ENCODE data around the gene NEURL1. TPM values are rescaled to one million over a fixed set of nuclear protein-coding genes. Genes with fewer than 3 reads are reported as not detected.

Gene NEURL1
- total RNA-seq, 1 experiment from 2014 or later: 1.7 TPM

- Histone ChIP-seq H3K36me3 (ENCODE audit: low read depth, low read length) (no peaks in the 10 kb centered on the region), H3K9me2 (replicated peaks; ENCODE audit: low read length) (no peaks in the 10 kb centered on the region), H3K4me2 (ENCODE audit: low read length) (no peak overlapping the region), H3F3A (ENCODE audit: low read length, unreplicated experiment) (no peaks in the 10 kb centered on the region), H3K27me3 (ENCODE audit: low read length) (no peaks in the 10 kb centered on the region), H3K27ac (ENCODE audit: low read length) (no peak overlapping the region), H3K79me2 (ENCODE audit: low read length) (no peaks in the 10 kb centered on the region), H3K4me3 (ENCODE audit: low read length) (no peak overlapping the region), H4K20me1 (ENCODE audit: low read length) (no peaks in the 10 kb centered on the region), H3K9ac (ENCODE audit: low read length) (no peak overlapping the region), H3K4me1 (ENCODE audit: insufficient read depth, low read length) (no peaks in the 10 kb centered on the region), H2AFZ (ENCODE audit: low read length) (no peak overlapping the region), H3K9me3 (ENCODE audit: low read length) (no peaks in the 10 kb centered on the region)
- TF ChIP-seq, protein P1, sequence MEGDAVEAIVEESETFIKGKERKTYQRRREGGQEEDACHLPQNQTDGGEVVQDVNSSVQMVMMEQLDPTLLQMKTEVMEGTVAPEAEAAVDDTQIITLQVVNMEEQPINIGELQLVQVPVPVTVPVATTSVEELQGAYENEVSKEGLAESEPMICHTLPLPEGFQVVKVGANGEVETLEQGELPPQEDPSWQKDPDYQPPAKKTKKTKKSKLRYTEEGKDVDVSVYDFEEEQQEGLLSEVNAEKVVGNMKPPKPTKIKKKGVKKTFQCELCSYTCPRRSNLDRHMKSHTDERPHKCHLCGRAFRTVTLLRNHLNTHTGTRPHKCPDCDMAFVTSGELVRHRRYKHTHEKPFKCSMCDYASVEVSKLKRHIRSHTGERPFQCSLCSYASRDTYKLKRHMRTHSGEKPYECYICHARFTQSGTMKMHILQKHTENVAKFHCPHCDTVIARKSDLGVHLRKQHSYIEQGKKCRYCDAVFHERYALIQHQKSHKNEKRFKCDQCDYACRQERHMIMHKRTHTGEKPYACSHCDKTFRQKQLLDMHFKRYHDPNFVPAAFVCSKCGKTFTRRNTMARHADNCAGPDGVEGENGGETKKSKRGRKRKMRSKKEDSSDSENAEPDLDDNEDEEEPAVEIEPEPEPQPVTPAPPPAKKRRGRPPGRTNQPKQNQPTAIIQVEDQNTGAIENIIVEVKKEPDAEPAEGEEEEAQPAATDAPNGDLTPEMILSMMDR (conservative IDR thresholded peaks at IDR 0.05; ENCODE audit: low read depth, low read length): no peak
- TF ChIP-seq EZH2 (IDR thresholded peaks at IDR 0.05; ENCODE audit: low read length, unreplicated experiment) (no peak), EZH2phosphoT487 (IDR thresholded peaks at IDR 0.05; ENCODE audit: borderline replicate concordance, low read length) (no peak)
- CTCF ChIA-PET: no interaction called here
- intact Hi-C loops (cut with micrococcal nuclease): no loop called here
- no TSS peak for BruUV-seq (replicated peaks)
- DNase-seq: no peak
- POLR2A ChIA-PET (ENCODE audit: unreplicated experiment): no interaction called here
- ATAC-seq: no peak
Observed at GRCh38 chr10:103457176-103457712, 36.3 kb upstream of the NEURL1 start.

DNA sequence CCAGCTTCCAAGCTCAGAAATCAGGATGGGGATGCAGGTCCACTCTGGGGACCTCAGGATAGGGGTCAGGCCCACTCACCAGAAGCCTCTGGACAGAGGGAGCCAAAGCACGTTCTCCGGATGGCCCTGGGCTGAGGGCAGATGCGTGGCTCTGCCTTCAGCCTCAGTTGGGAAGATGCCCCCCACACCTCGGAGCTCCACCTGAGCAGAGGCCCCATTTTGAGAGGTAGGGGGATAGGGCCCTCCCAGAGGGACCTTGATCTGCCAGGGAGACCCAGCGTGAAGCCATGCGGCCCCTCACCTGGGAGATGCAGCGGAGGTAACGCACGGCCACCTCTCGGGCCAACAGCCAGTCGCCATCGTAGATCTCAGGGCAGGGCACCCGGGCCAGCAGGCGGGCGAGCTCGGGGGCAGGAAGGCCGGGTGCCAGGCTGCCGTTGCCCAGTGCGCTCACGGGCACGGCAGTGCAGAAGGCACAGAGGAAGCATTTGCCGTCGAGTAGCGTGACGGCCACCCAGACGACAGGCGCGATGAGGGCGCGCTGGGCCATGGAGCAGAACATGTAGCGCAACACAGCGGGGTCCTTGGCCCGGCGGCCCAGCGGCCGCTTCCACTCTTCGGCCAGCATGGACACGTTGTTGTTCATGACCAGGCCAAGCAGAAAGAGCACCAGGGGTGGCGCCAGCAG, 35.5 kb upstream of the NEURL1 start:
- Histone ChIP-seq H3K27ac (ENCODE audit: low read length) (no peak overlapping the region), H3K9ac (ENCODE audit: low read length) (no peak overlapping the region), H2AFZ (ENCODE audit: low read length) (no peak overlapping the region), H3K4me1 (ENCODE audit: insufficient read depth, low read length) (no peaks in the 10 kb centered on the region), H3K4me2 (ENCODE audit: low read length) (no peak overlapping the region), H4K20me1 (ENCODE audit: low read length) (no peaks in the 10 kb centered on the region), H3F3A (ENCODE audit: low read length, unreplicated experiment) (no peaks in the 10 kb centered on the region), H3K27me3 (ENCODE audit: low read length) (no peaks in the 10 kb centered on the region), H3K9me2 (replicated peaks; ENCODE audit: low read length) (no peaks in the 10 kb centered on the region), H3K79me2 (ENCODE audit: low read length) (no peaks in the 10 kb centered on the region), H3K36me3 (ENCODE audit: low read depth, low read length) (no peaks in the 10 kb centered on the region), H3K9me3 (ENCODE audit: low read length) (no peaks in the 10 kb centered on the region), H3K4me3 (ENCODE audit: low read length) (no peak overlapping the region)
- ATAC-seq (no peak), DNase-seq (no peak)
- ChIA-PET POLR2A (ENCODE audit: unreplicated experiment) (no interaction called here), CTCF (no interaction called here)
- intact Hi-C loops (cut with micrococcal nuclease): no loop called here
- TF ChIP-seq EZH2 (IDR thresholded peaks at IDR 0.05; ENCODE audit: low read length, unreplicated experiment) (no peak), EZH2phosphoT487 (IDR thresholded peaks at IDR 0.05; ENCODE audit: borderline replicate concordance, low read length) (no peak)
- TF ChIP-seq, protein P1 (conservative IDR thresholded peaks at IDR 0.05; ENCODE audit: low read depth, low read length): no peak
- BruUV-seq (replicated peaks): no TSS peak

DNA sequence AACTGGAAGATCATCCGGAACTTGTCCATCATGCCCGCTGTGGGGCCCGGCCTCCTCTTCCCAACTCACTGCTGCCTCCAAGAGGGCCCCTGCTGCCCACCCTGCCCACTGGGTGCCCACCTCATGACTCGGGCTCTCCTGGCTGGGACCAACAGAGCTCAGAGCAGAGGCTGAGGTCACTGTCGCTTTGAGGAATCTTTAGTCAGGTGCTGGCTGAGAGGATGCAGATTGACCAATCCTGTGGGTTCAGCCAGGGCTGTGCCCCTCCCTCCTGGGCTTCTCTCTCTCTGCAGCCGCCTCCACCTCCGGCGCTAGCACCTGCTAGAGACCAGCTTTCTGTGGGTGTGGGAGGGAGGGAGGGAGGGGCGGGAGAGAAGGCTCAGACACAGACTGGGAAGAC, 34.8 kb upstream of the NEURL1 start, which contains the start of gene CALHM1:
TSS of gene CALHM1 (minus strand) at position 181 of the 400 bp plus-strand sequence. CDS start at position 32, 149 bp downstream.
- intact Hi-C loops (cut with micrococcal nuclease): no loop called here
- no peaks in the 10 kb centered on the region for H4K20me1 ChIP-seq (ENCODE audit: low read length)
- BruUV-seq (replicated peaks): no TSS peak
- ChIA-PET CTCF (no interaction called here), POLR2A (ENCODE audit: unreplicated experiment) (no interaction called here)
- H3K4me3 ChIP-seq (ENCODE audit: low read length): no peak within 1 kb of the TSS
- H3K9me2 ChIP-seq (replicated peaks; ENCODE audit: low read length): no peaks in the 10 kb centered on the region
- no peaks in the 10 kb centered on the region for H3K4me1 ChIP-seq (ENCODE audit: insufficient read depth, low read length)
- no peaks in the 10 kb centered on the region for H3F3A ChIP-seq (ENCODE audit: low read length, unreplicated experiment)
- TF ChIP-seq EZH2 (IDR thresholded peaks at IDR 0.05; ENCODE audit: low read length, unreplicated experiment) (no peak), EZH2phosphoT487 (IDR thresholded peaks at IDR 0.05; ENCODE audit: borderline replicate concordance, low read length) (no peak)
- TF ChIP-seq, protein P1 (conservative IDR thresholded peaks at IDR 0.05; ENCODE audit: low read depth, low read length): no peak
- no peak for DNase-seq
- H3K79me2 ChIP-seq (ENCODE audit: low read length): no peaks in the 10 kb centered on the region
- no peak within 1 kb of the TSS for H3K9ac ChIP-seq (ENCODE audit: low read length)
- no peaks in the 10 kb centered on the region for H3K9me3 ChIP-seq (ENCODE audit: low read length)
- no peak within 1 kb of the TSS for H2AFZ ChIP-seq (ENCODE audit: low read length)
- no peaks in the 10 kb centered on the region for H3K36me3 ChIP-seq (ENCODE audit: low read depth, low read length)
- no peak within 1 kb of the TSS for H3K4me2 ChIP-seq (ENCODE audit: low read length)
- H3K27ac ChIP-seq (ENCODE audit: low read length): no peak within 1 kb of the TSS
- no peak for ATAC-seq
- no peaks in the 10 kb centered on the region for H3K27me3 ChIP-seq (ENCODE audit: low read length)

Data from PC-3 (cell line).